Hematopoietic multipotent progenitor cell treated with erythropoietin and hydrocortisone succinate and interleukin-3 and kit ligand, for 8 days (in vitro differentiated cells): ENCODE data around the gene PGA4.
"Not testable (repeated sequence)": the region's sequence is repeated elsewhere in the genome, so short reads cannot be mapped to it uniquely, and the experiment has no call there.

ENCODE experiments used
- DNase-seq: peaks from one replicate; pipeline ENCODE4 v3.0.0-alpha.2; 2015

Gene PGA4

GRCh38 chr11:61207636-61208310 lies 14.4 kb upstream of the PGA4 start:
- not testable (repeated sequence) for DNase-seq

- not testable (repeated sequence) for DNase-seq
Observed at GRCh38 chr11:61210629-61211028, 11.5 kb upstream of the PGA4 start.

GRCh38 chr11:61211327-61211952 lies 10.7 kb upstream of the PGA4 start:
- not testable (repeated sequence) for DNase-seq

GRCh38 chr11:61212202-61212601 lies 9.9 kb upstream of the PGA4 start:
- not testable (repeated sequence) for DNase-seq

GRCh38 chr11:61213711-61214324 lies 8.3 kb upstream of the PGA4 start:
- not testable (repeated sequence) for DNase-seq

- DNase-seq, result not testable (repeated sequence)
Observed at GRCh38 chr11:61218306-61218705, 3.8 kb upstream of the PGA4 start.

GRCh38 chr11:61219016-61219415 lies 3.1 kb upstream of the PGA4 start:
- not testable (repeated sequence) for DNase-seq

GRCh38 chr11:61222692-61223091 lies 545 bp downstream of the PGA4 start:
- DNase-seq, result not testable (repeated sequence)

GRCh38 chr11:61226457-61227137 lies 4.5 kb downstream of the PGA4 start:
- not testable (repeated sequence) for DNase-seq

GRCh38 chr11:61229458-61229857 lies 7.3 kb downstream of the PGA4 start:
- not testable (repeated sequence) for DNase-seq

GRCh38 chr11:61231033-61231432 lies 8.9 kb downstream of the PGA4 start:
- DNase-seq, result not testable (repeated sequence)

GRCh38 chr11:61231585-61231984 lies 9.4 kb downstream of the PGA4 start:
- DNase-seq, result not testable (repeated sequence)

GRCh38 chr11:61232548-61233145 lies 10.5 kb downstream of the PGA4 start:
- DNase-seq, result not testable (repeated sequence)

- DNase-seq, result not testable (repeated sequence)
Observed at GRCh38 chr11:61237130-61237529, 15.0 kb downstream of the PGA4 start.

GRCh38 chr11:61240288-61240687 lies 18.1 kb downstream of the PGA4 start:
- not testable (repeated sequence) for DNase-seq

GRCh38 chr11:61240875-61241274 lies 18.7 kb downstream of the PGA4 start, which contains the start of gene PGA5:
PGA5 (plus strand) TSS chr11:61241175; CDS start chr11:61241227, 52 bp downstream.
- DNase-seq, result not testable (repeated sequence)

- not testable (repeated sequence) for DNase-seq
Observed at GRCh38 chr11:61241526-61241925, 19.4 kb downstream of the PGA4 start.

- DNase-seq, result not testable (repeated sequence)
Observed at GRCh38 chr11:61245284-61245964, 23.3 kb downstream of the PGA4 start.

- DNase-seq, result not testable (repeated sequence)
Observed at GRCh38 chr11:61248071-61248470, 25.9 kb downstream of the PGA4 start.

- not testable (repeated sequence) for DNase-seq
Observed at GRCh38 chr11:61249201-61249600, 27.1 kb downstream of the PGA4 start.

- DNase-seq, result not testable (repeated sequence)
Observed at GRCh38 chr11:61250796-61251765, 28.9 kb downstream of the PGA4 start.
